Endothelial cell of umbilical vein (primary cell): ENCODE data around the gene FBXO45. TPM values are rescaled to one million over a fixed set of nuclear protein-coding genes. Genes with fewer than 3 reads are reported as not detected.

Experiments used
- BruUV-seq: library from RNA; stranded (reverse); fragments of 400-500 nt; replicated peaks from 2 replicates; lab custom pipeline; 2021; lab: Mats Ljungman, UMichigan
- CTCF ChIA-PET: fragments of 300-600, 350-600 bp; sonication (Branson Sonifier 250); formaldehyde crosslinking; loops from one replicate; lab custom pipeline; 2021; ENCODE audit warnings: antibody characterized with exemption, inconsistent platforms; lab: Charles Lee
- POLR2A ChIA-PET: fragments of 300-600, 350-600 bp; sonication (Branson Sonifier 250); formaldehyde crosslinking; loops from one replicate; lab custom pipeline; 2021; ENCODE audit warnings: antibody characterized with exemption, inconsistent platforms; lab: Charles Lee
- DNase-seq: peaks from one replicate; pipeline ENCODE4 v3.0.0-alpha.2; 2011; ENCODE audit warnings: low read depth, low spot score
- FAIRE-seq: peaks from 2 replicates; lab custom pipeline; 2011; peaks lifted over from hg19 to GRCh38; lab: Jason Lieb, UNC
- H2AFZ ChIP-seq: 2 replicates; pipeline ENCODE4 v1.6.0; 2012; ENCODE audit warnings: low read depth, low read length, control low read depth, inconsistent platforms
- H3K27ac ChIP-seq: 2 replicates; pipeline ENCODE4 v1.5.1; 2011; ENCODE audit warnings: low read depth, mild to moderate bottlenecking, control low read depth, low read length, moderate library complexity; ENCODE audit not compliant: insufficient read depth
- H3K27me3 ChIP-seq, 2 experiments: 2 replicates each; pipeline versions ENCODE4 v1.6.0 to v1.6.1; 2011; ENCODE audit warnings: low read length in 2 of 2, mixed read lengths in 1 of 2; ENCODE audit not compliant: control insufficient read depth in 2 of 2, insufficient read depth in 2 of 2
- H3K36me3 ChIP-seq, 2 experiments: 2 replicates in 1 of 2; 3 replicates in 1 of 2; pipeline ENCODE4 v1.5.1; 2011; ENCODE audit warnings: low read length in 2 of 2, mild to moderate bottlenecking in 1 of 2, moderate library complexity in 1 of 2; ENCODE audit not compliant: control insufficient read depth in 2 of 2, insufficient read depth in 2 of 2; ENCODE audit errors: extremely low read depth in 1 of 2
- H3K4me1 ChIP-seq: 3 replicates; pipeline ENCODE4 v1.5.1; 2011; ENCODE audit warnings: mild to moderate bottlenecking, low read length; ENCODE audit not compliant: control insufficient read depth, insufficient read depth; ENCODE audit errors: extremely low read depth
- H3K4me2 ChIP-seq: 2 replicates; pipeline ENCODE4 v1.6.1; 2011; ENCODE audit warnings: low read length, control low read depth, mixed read lengths; ENCODE audit not compliant: insufficient read depth
- H3K4me3 ChIP-seq, 3 experiments: fragments of 200-600 bp in 1 of 3; sonication (generic), shearing (Covaris generic) in 1 of 3; replicated peaks in 1 of 3; 2 replicates each; pipeline ENCODE4 v1.5.1; 2011 to 2016; ENCODE audit warnings: control low read depth in 3 of 3, low read length in 3 of 3, mild to moderate bottlenecking in 2 of 3, inconsistent platforms in 1 of 3, low read depth in 1 of 3, moderate library complexity in 1 of 3; ENCODE audit not compliant: insufficient read depth in 1 of 3
- H3K79me2 ChIP-seq: 2 replicates; pipeline ENCODE4 v1.6.0; 2012; ENCODE audit warnings: low read length, inconsistent platforms; ENCODE audit not compliant: control insufficient read depth, insufficient read depth
- H3K9ac ChIP-seq: replicated peaks from 2 replicates; pipeline ENCODE3; 2011; ENCODE audit warnings: low read length, control low read depth; ENCODE audit not compliant: insufficient read depth; ENCODE audit errors: extremely low read depth
- H3K9me1 ChIP-seq: replicated peaks from 3 replicates; pipeline ENCODE4 v1.6.0; 2011; ENCODE audit warnings: mild to moderate bottlenecking, low read length; ENCODE audit not compliant: control insufficient read depth, insufficient read depth; ENCODE audit errors: extremely low read depth
- H3K9me3 ChIP-seq: replicated peaks from 2 replicates; pipeline ENCODE4 v1.5.1; 2012; ENCODE audit warnings: low read length, inconsistent platforms; ENCODE audit not compliant: control insufficient read depth, insufficient read depth
- H4K20me1 ChIP-seq: replicated peaks from 2 replicates; pipeline ENCODE3; 2011; ENCODE audit warnings: mild to moderate bottlenecking, low read length; ENCODE audit not compliant: control insufficient read depth, insufficient read depth; ENCODE audit errors: extremely low read depth
- EZH2 ChIP-seq: IDR thresholded peaks from 2 replicates; pipeline ENCODE4 v1.6.1; 2012; ENCODE audit warnings: borderline replicate concordance, low read depth, mild to moderate bottlenecking, moderate library complexity, low read length, inconsistent platforms; ENCODE audit not compliant: severe bottlenecking
- FOS ChIP-seq: IDR thresholded peaks from 2 replicates; pipeline ENCODE4 v1.6.1; 2011; ENCODE audit warnings: mild to moderate bottlenecking, low read length, moderate library complexity, borderline replicate concordance; ENCODE audit not compliant: insufficient read depth
- GATA2 ChIP-seq: IDR thresholded peaks from 2 replicates; pipeline ENCODE4 v1.7.0; 2011; ENCODE audit warnings: low read depth, mild to moderate bottlenecking, moderate library complexity, mixed read lengths, low read length; ENCODE audit not compliant: insufficient read length, insufficient read depth
- JUN ChIP-seq: IDR thresholded peaks from 2 replicates; pipeline ENCODE4 v1.6.1; 2011; ENCODE audit warnings: borderline replicate concordance, low read depth; ENCODE audit not compliant: insufficient read length, insufficient read depth
- MYC ChIP-seq: IDR thresholded peaks from one replicate; pipeline ENCODE4 v1.6.1; 2011; ENCODE audit warnings: mild to moderate bottlenecking, low read depth, low read length
- POLR2A ChIP-seq: IDR thresholded peaks from 2 replicates; pipeline ENCODE4 v1.6.1; 2012; ENCODE audit warnings: low read depth, mild to moderate bottlenecking, control low read depth, low read length
- POLR2AphosphoS5 ChIP-seq: IDR thresholded peaks from 2 replicates; pipeline ENCODE4 v1.6.1; 2012; ENCODE audit warnings: low read depth, mild to moderate bottlenecking, control low read depth, low read length, moderate library complexity; ENCODE audit not compliant: insufficient read depth
- dilution Hi-C: fragments of 300-500 bp; cut with MboI; formaldehyde crosslinking; loops from one replicate; pipeline ENCODE4 v1.15.0; 2019; ENCODE audit warnings: low sequenced_read_pairs; ENCODE audit not compliant: extremely low pct_ligation_motif_present
- intact Hi-C: fragments of 100-400 bp; cut with micrococcal nuclease; formaldehyde crosslinking; loops from one replicate; pipeline ENCODE4 v1.10.0; 2022
- polyA plus RNA-seq, 4 experiments: library from polyadenylated mRNA; depleted of rRNA in 3 of 4; stranded (reverse) in 3 of 4; unstranded in 1 of 4; fragments of >200 nt; gene quantifications; 2 replicates each; pipeline versions ENCODE4 v1.2.1 to v1.2.3, GENCODE V29; 2011 to 2012; ENCODE audit warnings: missing spikeins in 1 of 4
- total RNA-seq: library from RNA; stranded (reverse); gene quantifications from 2 replicates; pipeline ENCODE4 v1.2.3, GENCODE V29; 2021
- TF ChIP-seq, protein P1 (sequence below): IDR thresholded peaks from 2 replicates; pipeline ENCODE4 v1.6.1; 2011; ENCODE audit not compliant: insufficient read depth, insufficient read length
- TF ChIP-seq, protein P2 (sequence below), 2 donors: IDR thresholded peaks; 1 replicate in 1 of 2; 2 replicates in 1 of 2; pipeline ENCODE4 v1.5.1; 2011; ENCODE audit warnings: low read length in 2 of 2, mild to moderate bottlenecking in 2 of 2, moderate library complexity in 2 of 2, control low read depth in 1 of 2, inconsistent platforms in 1 of 2, low read depth in 1 of 2; ENCODE audit not compliant: insufficient read depth in 1 of 2; ENCODE audit errors: extremely low read depth in 1 of 2

FBXO45 gene
- total and polyA plus RNA-seq, 2 donors (not counting 3 experiments of a cell fraction or from before 2014, with no cell fraction given) = 3.5 to 12.4 TPM

DNA sequence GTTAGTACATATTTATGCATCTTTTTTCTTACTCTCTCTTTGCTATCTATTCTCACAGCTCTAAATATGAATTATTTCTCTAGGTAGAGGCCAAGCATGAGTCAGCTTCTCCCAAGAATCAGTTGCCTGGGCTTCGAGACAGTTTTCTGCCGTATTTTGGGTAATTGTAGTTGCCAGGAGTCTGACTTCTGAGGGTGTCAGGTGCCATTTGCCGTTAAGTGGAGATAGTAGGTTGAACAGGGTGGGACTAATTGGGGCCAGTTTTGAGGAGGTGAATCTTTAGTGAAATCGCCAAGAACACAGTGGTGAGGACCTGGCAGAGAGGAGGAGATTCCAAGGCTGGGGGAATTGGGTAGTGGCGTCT lies 63.2 kb downstream of the FBXO45 start:
- POLR2A ChIA-PET = no interaction called here
- peak overlapping the region; percentile 19 for H3K27ac ChIP-seq

More for the DNA sequence above, 63.2 kb downstream of the FBXO45 start:
- peaks cover 6% of the 10 kb centered on the region for H3K4me1 ChIP-seq
- peak overlapping the region; percentile 30 for H2AFZ ChIP-seq
- no peaks in the 10 kb centered on the region for H3K79me2 ChIP-seq
- no peaks in the 10 kb centered on the region for H3K9me3 ChIP-seq
- CTCF ChIA-PET = interaction anchor here (1.0 to 5.3 kb wide), 9 partner anchors 10 to 103 kb away, joined by 3 to 52 read pairs (median 4); no protein-coding TSS in a partner anchor
- DNase-seq (no peak), FAIRE-seq (peak; percentile 33)
- TF ChIP-seq FOS = no peak
- TF ChIP-seq, protein P1, sequence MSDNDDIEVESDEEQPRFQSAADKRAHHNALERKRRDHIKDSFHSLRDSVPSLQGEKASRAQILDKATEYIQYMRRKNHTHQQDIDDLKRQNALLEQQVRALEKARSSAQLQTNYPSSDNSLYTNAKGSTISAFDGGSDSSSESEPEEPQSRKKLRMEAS = no peak
- no peak for TF ChIP-seq POLR2AphosphoS5
- TF ChIP-seq JUN = no peak
- TF ChIP-seq MYC = no peak
- TF ChIP-seq, protein P2, sequence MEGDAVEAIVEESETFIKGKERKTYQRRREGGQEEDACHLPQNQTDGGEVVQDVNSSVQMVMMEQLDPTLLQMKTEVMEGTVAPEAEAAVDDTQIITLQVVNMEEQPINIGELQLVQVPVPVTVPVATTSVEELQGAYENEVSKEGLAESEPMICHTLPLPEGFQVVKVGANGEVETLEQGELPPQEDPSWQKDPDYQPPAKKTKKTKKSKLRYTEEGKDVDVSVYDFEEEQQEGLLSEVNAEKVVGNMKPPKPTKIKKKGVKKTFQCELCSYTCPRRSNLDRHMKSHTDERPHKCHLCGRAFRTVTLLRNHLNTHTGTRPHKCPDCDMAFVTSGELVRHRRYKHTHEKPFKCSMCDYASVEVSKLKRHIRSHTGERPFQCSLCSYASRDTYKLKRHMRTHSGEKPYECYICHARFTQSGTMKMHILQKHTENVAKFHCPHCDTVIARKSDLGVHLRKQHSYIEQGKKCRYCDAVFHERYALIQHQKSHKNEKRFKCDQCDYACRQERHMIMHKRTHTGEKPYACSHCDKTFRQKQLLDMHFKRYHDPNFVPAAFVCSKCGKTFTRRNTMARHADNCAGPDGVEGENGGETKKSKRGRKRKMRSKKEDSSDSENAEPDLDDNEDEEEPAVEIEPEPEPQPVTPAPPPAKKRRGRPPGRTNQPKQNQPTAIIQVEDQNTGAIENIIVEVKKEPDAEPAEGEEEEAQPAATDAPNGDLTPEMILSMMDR (IDR thresholded peaks at IDR 0.05; ENCODE audit: extremely low read depth in 1 of 2, insufficient read depth in 1 of 2, low read depth in 1 of 2, low read length in 2 of 2) = no peak
- TF ChIP-seq POLR2A = no peak
- no peak for TF ChIP-seq EZH2
- TF ChIP-seq GATA2 = no peak
- intact Hi-C loops (loop anchor here (1.0 kb wide), 4 partner anchors 11 to 54 kb away; no protein-coding TSS in a partner anchor), dilution Hi-C loops (no loop called here)
- no TSS peak for BruUV-seq
- no peaks in the 10 kb centered on the region for H3K36me3 ChIP-seq
- H3K9ac ChIP-seq = peak overlapping the region; percentile 71
- peaks cover 0 to 2% of the 10 kb centered on the region in 2 experiments for H3K27me3 ChIP-seq
- H4K20me1 ChIP-seq = no peaks in the 10 kb centered on the region
- H3K4me3 ChIP-seq = peak overlapping the region; percentile 50 to 55 (median 55)
- peak overlapping the region; percentile 84 for H3K4me2 ChIP-seq
- no peaks in the 10 kb centered on the region for H3K9me1 ChIP-seq
